ENCODE measurements around the gene FAM9B. TPM values are rescaled to one million over a fixed set of nuclear protein-coding genes. Genes with fewer than 3 reads are reported as not detected.

Gene FAM9B
- not detected for total RNA-seq
- polyA plus RNA-seq (2013, experiment 1 of 2) = not detected
- polyA plus RNA-seq (2013, experiment 2 of 2) = not detected
- long read RNA-seq, experiment 1 = 0 reads
- long read RNA-seq, experiment 2 = 0 reads
- long read RNA-seq, experiment 3 = 0 reads
- long read RNA-seq, experiment 4 = 0 reads

DNA sequence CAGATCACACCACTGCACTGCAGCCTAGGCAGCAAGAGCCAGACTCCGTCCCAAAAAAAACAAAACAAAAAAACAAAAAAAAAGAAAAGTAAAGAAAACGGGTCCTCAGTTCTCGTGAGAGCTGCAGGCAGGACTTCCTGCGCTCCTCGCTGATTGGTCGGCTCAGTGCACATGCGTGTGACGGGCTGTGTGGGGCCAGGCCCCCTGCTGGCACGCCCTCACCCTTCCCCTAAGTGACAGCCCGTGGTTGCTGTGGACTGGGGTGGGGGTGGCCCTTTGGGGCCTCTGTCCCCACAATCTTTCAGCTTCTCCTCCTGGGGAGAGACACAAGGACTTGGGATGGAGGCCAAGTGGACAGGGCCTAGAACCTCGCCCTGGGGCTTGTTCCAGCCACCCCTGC, at the start of gene FAM9B:
TSS of gene FAM9B (minus strand) at position 139 of the 400 bp plus-strand sequence. CDS start 1,141 bp downstream, outside the sequence.
- Histone ChIP-seq H3K9ac (ENCODE audit: extremely low read depth, low read length, poor library complexity, severe bottlenecking) (no peak within 1 kb of the TSS), H3K9me3 (ENCODE audit: control insufficient read depth, low read length) (no peaks in the 10 kb centered on the region), H3K4me1 (ENCODE audit: control insufficient read depth, insufficient read depth, low read length) (no peaks in the 10 kb centered on the region), H3K27me3 (ENCODE audit: control insufficient read depth, insufficient read depth, low read length, poor library complexity, severe bottlenecking) (no peaks in the 10 kb centered on the region), H3K36me3 (ENCODE audit: control insufficient read depth, insufficient read depth, low read length) (no peaks in the 10 kb centered on the region), H3K4me3 (ENCODE audit: low read length) (no peak within 1 kb of the TSS), H3K27ac (ENCODE audit: low read depth, low read length) (no peak within 1 kb of the TSS)
- WGBS, 2 experiments (ENCODE audit: insufficient coverage in 1 of 2, insufficient read length in 1 of 2) = 97 to 100% methylated on average over 1 to 11 of the region's 11 CpGs
- peaks cover 3% of the 10 kb centered on the region for H3K4me1 Mint-ChIP-seq
- peaks cover 38% of the 10 kb centered on the region for H3K9me3 Mint-ChIP-seq
- no peak for DNase-seq
- no peaks in the 10 kb centered on the region for H3K36me3 Mint-ChIP-seq (ENCODE audit: low read depth)
- TF ChIP-seq, protein P1, sequence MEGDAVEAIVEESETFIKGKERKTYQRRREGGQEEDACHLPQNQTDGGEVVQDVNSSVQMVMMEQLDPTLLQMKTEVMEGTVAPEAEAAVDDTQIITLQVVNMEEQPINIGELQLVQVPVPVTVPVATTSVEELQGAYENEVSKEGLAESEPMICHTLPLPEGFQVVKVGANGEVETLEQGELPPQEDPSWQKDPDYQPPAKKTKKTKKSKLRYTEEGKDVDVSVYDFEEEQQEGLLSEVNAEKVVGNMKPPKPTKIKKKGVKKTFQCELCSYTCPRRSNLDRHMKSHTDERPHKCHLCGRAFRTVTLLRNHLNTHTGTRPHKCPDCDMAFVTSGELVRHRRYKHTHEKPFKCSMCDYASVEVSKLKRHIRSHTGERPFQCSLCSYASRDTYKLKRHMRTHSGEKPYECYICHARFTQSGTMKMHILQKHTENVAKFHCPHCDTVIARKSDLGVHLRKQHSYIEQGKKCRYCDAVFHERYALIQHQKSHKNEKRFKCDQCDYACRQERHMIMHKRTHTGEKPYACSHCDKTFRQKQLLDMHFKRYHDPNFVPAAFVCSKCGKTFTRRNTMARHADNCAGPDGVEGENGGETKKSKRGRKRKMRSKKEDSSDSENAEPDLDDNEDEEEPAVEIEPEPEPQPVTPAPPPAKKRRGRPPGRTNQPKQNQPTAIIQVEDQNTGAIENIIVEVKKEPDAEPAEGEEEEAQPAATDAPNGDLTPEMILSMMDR (conservative IDR thresholded peaks at IDR 0.05) = no peak
- H3K27me3 Mint-ChIP-seq (ENCODE audit: insufficient read depth) = no peaks in the 10 kb centered on the region
- H3K27ac Mint-ChIP-seq = no peak within 1 kb of the TSS
- H3K4me3 Mint-ChIP-seq = no peak within 1 kb of the TSS

DNA sequence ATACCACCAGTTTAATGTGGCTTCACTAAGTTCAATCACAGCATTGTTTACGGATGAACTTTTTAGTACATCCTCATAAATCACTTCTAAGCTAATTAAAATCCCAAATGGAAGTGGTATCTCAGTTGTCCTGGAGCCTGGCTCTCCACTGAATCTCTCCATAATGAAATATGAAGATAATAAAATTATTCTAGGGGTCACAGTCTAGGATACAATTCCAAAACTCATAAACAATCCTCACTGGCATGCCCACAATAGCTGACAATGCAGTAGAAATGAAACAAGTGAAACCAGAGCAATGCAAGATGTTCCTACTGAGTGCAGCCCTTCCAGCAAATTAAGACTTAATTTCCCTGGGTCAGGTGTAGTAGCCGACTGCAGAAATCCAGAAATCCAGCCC, 47.3 kb upstream of the FAM9B start:
- H3K27ac Mint-ChIP-seq = no peak overlapping the region
- no peaks in the 10 kb centered on the region for H3K36me3 ChIP-seq (ENCODE audit: control insufficient read depth, insufficient read depth, low read length)
- H3K36me3 Mint-ChIP-seq (ENCODE audit: low read depth) = no peaks in the 10 kb centered on the region
- no peak for DNase-seq
- H3K9me3 ChIP-seq (ENCODE audit: control insufficient read depth, low read length) = no peaks in the 10 kb centered on the region
- TF ChIP-seq, protein P1 (conservative IDR thresholded peaks at IDR 0.05) = no peak
- H3K27ac ChIP-seq (ENCODE audit: low read depth, low read length) = no peak overlapping the region
- H3K4me1 Mint-ChIP-seq = no peaks in the 10 kb centered on the region
- H3K4me3 ChIP-seq (ENCODE audit: low read length) = no peak overlapping the region
- no peaks in the 10 kb centered on the region for H3K4me1 ChIP-seq (ENCODE audit: control insufficient read depth, insufficient read depth, low read length)
- peaks cover 28% of the 10 kb centered on the region for H3K9me3 Mint-ChIP-seq
- peaks cover 10% of the 10 kb centered on the region for H3K27me3 Mint-ChIP-seq (ENCODE audit: insufficient read depth)
- no peak overlapping the region for H3K4me3 Mint-ChIP-seq
- 80 to 97% methylated on average over 1 to 2 of the region's 2 CpGs for WGBS, 2 experiments (ENCODE audit: insufficient coverage in 1 of 2, insufficient read length in 1 of 2)
- H3K9ac ChIP-seq (ENCODE audit: extremely low read depth, low read length, poor library complexity, severe bottlenecking) = no peak overlapping the region
- H3K27me3 ChIP-seq (ENCODE audit: control insufficient read depth, insufficient read depth, low read length, poor library complexity, severe bottlenecking) = no peaks in the 10 kb centered on the region

DNA sequence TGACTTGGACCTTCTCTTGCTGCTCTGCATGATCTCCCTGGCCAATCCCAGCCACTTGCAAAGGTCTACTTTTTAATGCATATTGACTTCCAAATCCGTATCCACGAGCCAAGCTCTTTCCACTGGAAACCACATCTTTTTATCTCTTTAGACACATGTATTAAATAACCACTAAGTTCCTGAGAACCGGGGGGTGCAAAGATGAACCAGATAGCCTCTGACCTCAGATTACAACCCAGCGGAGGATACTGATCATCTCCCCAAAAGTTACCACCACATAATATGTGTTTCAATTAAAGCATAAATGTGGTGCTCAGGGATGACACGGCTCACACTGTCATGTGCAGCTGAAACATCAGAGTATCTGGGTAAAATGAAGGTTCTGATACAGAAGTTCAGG, 40.4 kb upstream of the FAM9B start:
- Histone ChIP-seq H3K27me3 (ENCODE audit: control insufficient read depth, insufficient read depth, low read length, poor library complexity, severe bottlenecking) (no peaks in the 10 kb centered on the region), H3K9me3 (ENCODE audit: control insufficient read depth, low read length) (no peaks in the 10 kb centered on the region), H3K4me3 (ENCODE audit: low read length) (no peak overlapping the region), H3K27ac (ENCODE audit: low read depth, low read length) (no peak overlapping the region), H3K9ac (ENCODE audit: extremely low read depth, low read length, poor library complexity, severe bottlenecking) (no peak overlapping the region), H3K36me3 (ENCODE audit: control insufficient read depth, insufficient read depth, low read length) (no peaks in the 10 kb centered on the region), H3K4me1 (ENCODE audit: control insufficient read depth, insufficient read depth, low read length) (no peaks in the 10 kb centered on the region)
- Mint-ChIP-seq H3K27me3 (ENCODE audit: insufficient read depth) (no peaks in the 10 kb centered on the region), H3K4me3 (no peak overlapping the region), H3K9me3 (peaks cover 40% of the 10 kb centered on the region), H3K36me3 (ENCODE audit: low read depth) (no peaks in the 10 kb centered on the region), H3K4me1 (no peaks in the 10 kb centered on the region), H3K27ac (no peak overlapping the region)
- DNase-seq = no peak
- WGBS, 2 experiments (ENCODE audit: insufficient coverage in 1 of 2, insufficient read length in 1 of 2) = 89% methylated on average over 5 of the region's 5 CpGs; no CpG with 5 or more reads in 1 of the 2 experiments
- TF ChIP-seq, protein P1 (conservative IDR thresholded peaks at IDR 0.05) = no peak
